HG03460 (cell line): ENCODE data around the gene OR56B1.

Source experiments
- ATAC-seq: cut with Tn5 transposase; IDR thresholded peaks from one replicate; pipeline ENCODE4 v1.9.1; 2021; ENCODE audit not compliant: unreplicated experiment

OR56B1 gene

DNA sequence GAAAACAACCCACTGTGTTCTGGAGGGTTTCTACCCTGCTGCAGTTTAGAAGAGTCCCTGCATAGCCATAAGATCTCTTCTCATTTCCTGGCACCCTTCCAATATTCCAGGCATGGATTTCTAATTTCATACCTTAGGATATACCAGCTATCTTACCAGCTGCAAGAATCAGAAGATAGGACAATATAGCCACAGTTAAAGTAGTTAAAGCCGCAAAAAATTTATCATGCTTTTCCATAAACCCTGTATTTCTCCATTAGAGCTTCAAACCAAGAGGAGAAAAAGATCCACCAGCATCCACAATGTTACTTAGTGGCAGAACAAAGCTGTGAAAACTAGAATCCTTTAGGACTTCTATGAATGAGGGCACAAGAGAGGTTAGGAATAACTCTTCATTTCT is 8.6 kb upstream of the OR56B1 start:
- no peak for ATAC-seq

DNA sequence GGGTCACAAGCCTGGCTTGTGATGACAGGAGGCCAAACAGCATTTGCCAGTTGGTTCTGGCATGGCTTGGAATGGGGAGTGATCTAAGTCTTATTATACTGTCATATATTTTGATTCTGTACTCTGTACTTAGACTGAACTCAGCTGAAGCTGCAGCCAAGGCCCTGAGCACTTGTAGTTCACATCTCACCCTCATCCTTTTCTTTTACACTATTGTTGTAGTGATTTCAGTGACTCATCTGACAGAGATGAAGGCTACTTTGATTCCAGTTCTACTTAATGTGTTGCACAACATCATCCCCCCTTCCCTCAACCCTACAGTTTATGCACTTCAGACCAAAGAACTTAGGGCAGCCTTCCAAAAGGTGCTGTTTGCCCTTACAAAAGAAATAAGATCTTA is 843 bp downstream of the OR56B1 start:
- ATAC-seq = no peak

DNA sequence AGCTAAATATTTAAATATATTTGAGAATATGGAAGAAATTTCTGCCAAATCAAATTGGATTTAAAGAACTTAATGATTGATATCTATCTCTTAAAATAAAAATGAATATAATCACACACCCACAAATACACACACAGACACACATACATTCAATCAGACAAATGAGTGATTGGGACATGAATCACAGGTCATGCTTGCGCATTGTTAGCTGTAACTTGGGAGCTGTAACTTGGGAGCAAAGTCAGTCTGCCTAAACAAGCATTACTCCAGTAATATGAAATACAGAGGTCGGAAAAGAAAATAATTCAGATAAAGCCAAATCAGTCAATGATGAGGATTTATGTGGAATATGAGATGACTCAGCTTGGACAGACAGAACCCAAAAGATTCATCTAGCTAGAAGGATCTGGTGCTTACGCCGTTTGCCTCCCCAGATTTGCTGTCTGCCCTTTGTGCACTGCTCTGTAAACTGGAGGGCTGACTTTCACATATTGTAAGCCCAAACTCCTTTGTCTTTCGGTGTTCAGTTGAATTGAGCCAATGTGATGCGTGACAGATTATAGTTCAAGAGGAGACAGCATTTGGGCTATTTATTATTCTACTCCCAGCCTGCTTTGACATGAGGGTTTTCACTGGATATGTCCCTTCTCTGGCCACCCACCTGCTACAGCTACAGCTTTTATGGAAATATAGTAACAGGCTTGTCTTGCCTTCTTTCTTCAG is 1.6 kb downstream of the OR56B1 start:
- ATAC-seq = no peak

DNA sequence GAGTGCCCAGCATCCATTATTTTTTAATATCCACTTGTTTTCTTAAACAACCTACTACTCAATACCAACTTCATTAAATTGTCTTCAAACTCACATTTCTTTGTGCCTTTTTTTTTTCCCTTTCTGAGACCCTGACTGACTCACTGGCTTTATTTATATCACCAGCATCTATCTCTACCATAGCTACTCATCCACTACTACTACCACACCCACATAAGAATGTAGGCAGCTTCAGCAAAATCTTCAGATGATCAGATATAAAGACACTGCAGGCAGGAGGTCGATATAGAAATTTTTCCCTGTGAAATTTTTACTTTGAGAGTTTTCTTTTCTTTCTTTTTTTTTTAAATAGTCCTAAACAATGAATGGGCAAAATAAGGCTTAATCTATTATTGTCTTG is 2.2 kb downstream of the OR56B1 start:
- no peak for ATAC-seq

DNA sequence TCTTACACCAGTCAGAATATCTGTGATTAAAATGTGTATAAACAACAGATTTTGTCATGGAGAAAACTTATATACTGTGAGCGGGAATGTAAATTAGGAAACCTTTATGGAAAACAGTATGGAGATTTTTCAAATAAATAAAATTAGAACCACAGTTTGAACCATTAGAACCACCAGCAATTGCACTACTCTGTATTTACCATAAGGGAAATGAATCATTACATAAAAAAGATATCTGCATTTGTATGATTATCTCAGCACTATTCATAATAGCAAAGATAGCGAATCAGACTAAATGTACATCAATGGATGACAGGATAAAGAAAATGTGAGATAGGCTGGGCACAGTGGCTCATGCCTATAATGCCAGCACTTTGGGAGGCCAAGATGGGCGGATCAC is 10.4 kb downstream of the OR56B1 start:
- no peak for ATAC-seq

- no peak for ATAC-seq
Observed at GRCh38 chr11:5749836-5750235, 13.6 kb downstream of the OR56B1 start.

- no peak for ATAC-seq
Observed at GRCh38 chr11:5753943-5754342, 17.7 kb downstream of the OR56B1 start, which contains the start of gene OR52N4. Gene OR52N4, plus strand, starts transcription at chr11:5754243. Its CDS starts 498 bp downstream, at chr11:5754741.

- no peak for ATAC-seq
Observed at GRCh38 chr11:5767056-5767455, 30.8 kb downstream of the OR56B1 start.

DNA sequence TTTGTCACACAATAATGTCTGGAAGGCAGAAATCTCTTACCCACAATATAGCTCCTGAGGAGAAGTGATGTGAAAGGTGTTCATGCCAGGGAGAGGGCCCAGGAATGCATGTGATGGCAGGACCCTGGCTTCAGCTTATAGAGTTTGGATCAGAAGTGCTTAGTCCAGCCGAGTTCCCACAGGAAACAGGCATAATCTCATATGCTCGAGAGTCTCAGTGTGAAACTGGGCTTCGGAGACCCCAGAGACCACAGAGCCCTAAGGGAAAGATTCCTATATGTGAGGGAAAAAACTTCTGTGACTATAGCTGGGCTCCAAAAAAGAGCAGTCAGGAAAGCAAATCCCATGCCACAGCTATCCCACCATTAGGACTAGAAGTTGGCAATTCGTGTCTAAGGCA is 47.0 kb downstream of the OR56B1 start, which contains the start of gene OR52N5:
Gene OR52N5 (minus strand): TSS at position 101 of the 400 bp plus-strand sequence. CDS start 4,721 bp downstream, outside the sequence.
- ATAC-seq = no peak
